ENCODE results near the gene TNPO3. TPM values are rescaled to one million over a fixed set of nuclear protein-coding genes. Genes with fewer than 3 reads are reported as not detected.

TNPO3 gene
- total RNA-seq, 1 donor from 2014 or later = 52.3 TPM

DNA sequence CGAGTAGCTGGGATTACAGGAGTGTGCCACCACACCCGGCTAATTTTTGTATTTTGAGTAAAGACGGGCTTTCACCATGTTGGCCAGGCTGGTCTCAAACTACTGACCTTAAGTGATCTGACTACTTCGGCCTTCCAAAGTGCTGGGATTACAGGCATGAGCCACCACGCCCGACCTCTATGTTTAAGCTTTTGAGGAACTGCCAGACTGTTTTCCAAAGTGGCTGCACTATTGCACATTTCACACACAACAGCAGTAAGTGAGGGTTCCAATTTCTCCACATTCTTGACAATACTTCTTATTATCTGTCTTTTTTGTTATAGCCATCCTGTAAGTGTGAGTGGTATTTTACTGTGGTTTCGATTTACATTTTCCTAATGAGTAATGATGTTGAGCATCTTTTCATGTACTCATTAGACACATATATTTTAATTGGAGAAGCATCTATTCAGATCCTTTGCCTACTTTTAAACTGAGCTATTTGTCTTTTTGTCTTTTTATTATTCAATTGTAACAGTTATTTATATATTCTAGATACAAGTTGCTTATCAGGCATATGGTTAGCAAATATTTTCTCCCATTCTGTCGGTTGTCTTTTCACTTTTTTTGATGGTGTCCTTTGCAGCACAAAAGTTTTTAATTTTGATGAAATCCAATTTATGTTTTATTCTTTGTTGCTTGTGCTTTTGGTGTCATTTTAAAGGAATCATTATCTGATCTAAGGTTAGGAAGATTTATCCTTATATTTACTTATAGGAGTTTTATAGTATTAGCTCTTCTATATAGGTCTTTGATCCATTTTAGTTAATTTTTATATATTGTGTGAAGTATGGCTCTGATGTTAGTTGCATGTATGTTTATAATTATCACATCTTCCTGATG lies 130.0 kb downstream of the TNPO3 start:
- no peaks in the 10 kb centered on the region for H3K9me3 Mint-ChIP-seq
- peaks cover 38% of the 10 kb centered on the region for H3K27me3 Mint-ChIP-seq
- no peaks in the 10 kb centered on the region for H3K36me3 Mint-ChIP-seq
- TF ChIP-seq CTCF (conservative IDR thresholded peaks at IDR 0.05) = no peak
- DNase-seq (ENCODE audit: extremely low spot score, unreplicated experiment) = no peak
- peaks cover 9% of the 10 kb centered on the region for H3K4me1 Mint-ChIP-seq (ENCODE audit: unreplicated experiment)
- no peak overlapping the region for H3K27ac Mint-ChIP-seq
- H3K4me3 Mint-ChIP-seq = no peak overlapping the region

- peaks cover 53% of the 10 kb centered on the region for H3K27me3 Mint-ChIP-seq
- no peak overlapping the region for H3K27ac Mint-ChIP-seq
- no peak overlapping the region for H3K4me3 Mint-ChIP-seq
- peaks cover 9% of the 10 kb centered on the region for H3K4me1 Mint-ChIP-seq (ENCODE audit: unreplicated experiment)
- H3K9me3 Mint-ChIP-seq = no peaks in the 10 kb centered on the region
- no peaks in the 10 kb centered on the region for H3K36me3 Mint-ChIP-seq
- TF ChIP-seq CTCF (conservative IDR thresholded peaks at IDR 0.05) = no peak
- no peak for DNase-seq (ENCODE audit: extremely low spot score, unreplicated experiment)
Measured at GRCh38 chr7:128923411-128923800, 131.5 kb downstream of the TNPO3 start.

DNA sequence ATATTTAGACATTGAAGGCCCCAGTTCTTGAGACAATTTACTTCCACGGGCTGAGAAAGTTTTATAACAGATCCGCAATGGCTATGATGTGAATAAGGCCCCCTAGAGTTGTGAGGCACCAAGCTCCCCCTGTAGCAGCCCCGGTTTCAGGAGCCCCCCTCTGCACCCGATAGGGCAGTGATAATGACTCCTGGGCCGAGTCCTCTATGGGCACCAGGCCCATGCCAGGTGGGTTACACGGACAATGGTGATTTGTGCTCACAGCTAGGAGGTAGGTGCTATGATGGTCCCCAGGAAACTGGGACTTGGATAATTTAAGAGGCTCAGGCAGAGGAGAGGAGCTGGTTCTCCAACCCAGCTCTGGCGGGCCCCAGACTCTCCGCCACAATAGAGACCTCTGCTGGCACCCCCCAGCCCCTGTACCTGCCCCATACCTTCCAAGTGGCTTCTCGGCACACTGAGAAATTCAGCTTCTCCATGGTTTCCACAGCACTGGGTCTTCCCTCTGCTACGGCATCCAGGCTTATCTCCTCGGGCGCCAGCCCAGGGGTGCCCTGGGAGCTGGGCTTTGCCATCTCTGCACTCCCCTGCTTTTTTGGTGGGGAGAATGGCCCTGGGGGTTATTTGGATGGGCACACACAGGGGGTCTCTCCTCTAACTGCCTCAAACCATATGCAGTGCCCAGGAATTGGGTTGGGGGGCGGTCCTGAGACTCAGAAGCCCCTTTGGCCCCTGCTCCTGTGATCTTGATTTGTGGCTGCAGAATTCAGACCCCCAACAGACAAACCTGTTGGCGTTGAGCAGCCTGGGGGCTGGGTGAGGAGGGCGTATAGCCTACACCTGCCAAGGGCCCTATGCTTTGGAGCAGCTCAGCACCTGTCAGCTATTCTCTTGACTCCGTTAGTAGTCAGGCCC lies 132.2 kb downstream of the TNPO3 start:
- Mint-ChIP-seq H3K4me1 (ENCODE audit: unreplicated experiment) (peaks cover 9% of the 10 kb centered on the region), H3K9me3 (no peaks in the 10 kb centered on the region), H3K27ac (no peak overlapping the region), H3K27me3 (peaks cover 60% of the 10 kb centered on the region), H3K36me3 (no peaks in the 10 kb centered on the region), H3K4me3 (no peak overlapping the region)
- DNase-seq (ENCODE audit: extremely low spot score, unreplicated experiment) = no peak
- no peak for TF ChIP-seq CTCF (conservative IDR thresholded peaks at IDR 0.05)

DNA sequence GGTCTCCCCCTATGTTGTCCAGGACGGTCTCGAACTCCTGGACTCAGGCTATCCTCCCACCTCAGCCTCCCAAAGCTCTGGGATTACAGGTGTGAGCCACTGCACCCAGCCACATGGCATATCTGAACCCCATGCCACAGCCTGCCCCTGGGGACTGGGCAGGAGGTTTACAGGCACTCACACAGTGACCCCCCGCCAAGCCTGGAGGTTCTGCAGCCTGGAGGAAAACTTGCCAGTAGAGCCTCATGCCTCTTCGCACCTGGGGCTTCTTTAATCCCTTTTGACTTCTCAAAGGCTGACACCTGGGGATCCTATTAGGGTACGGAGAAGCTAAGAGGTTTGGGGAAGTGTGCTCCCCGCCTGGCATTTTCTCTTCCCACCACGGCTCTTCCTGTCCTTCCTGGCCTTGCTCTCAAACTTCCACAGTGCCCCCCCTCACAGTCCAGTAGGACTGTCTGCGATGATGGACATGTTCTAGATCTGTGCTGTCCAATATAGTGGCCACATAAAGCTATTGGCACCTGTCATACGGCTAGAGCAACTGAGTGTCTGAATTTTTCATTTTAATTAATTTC lies 133.0 kb downstream of the TNPO3 start:
- no peaks in the 10 kb centered on the region for H3K9me3 Mint-ChIP-seq
- H3K27me3 Mint-ChIP-seq = peaks cover 67% of the 10 kb centered on the region
- peaks cover 9% of the 10 kb centered on the region for H3K4me1 Mint-ChIP-seq (ENCODE audit: unreplicated experiment)
- no peak overlapping the region for H3K27ac Mint-ChIP-seq
- H3K4me3 Mint-ChIP-seq = no peak overlapping the region
- no peak for DNase-seq (ENCODE audit: extremely low spot score, unreplicated experiment)
- TF ChIP-seq CTCF (conservative IDR thresholded peaks at IDR 0.05) = no peak
- no peaks in the 10 kb centered on the region for H3K36me3 Mint-ChIP-seq

- DNase-seq (ENCODE audit: extremely low spot score, unreplicated experiment) = no peak
- Mint-ChIP-seq H3K9me3 (no peaks in the 10 kb centered on the region), H3K4me3 (no peak overlapping the region), H3K27me3 (peaks cover 74% of the 10 kb centered on the region), H3K4me1 (ENCODE audit: unreplicated experiment) (peaks cover 9% of the 10 kb centered on the region), H3K27ac (no peak overlapping the region), H3K36me3 (no peaks in the 10 kb centered on the region)
- no peak for TF ChIP-seq CTCF (conservative IDR thresholded peaks at IDR 0.05)
Measured at GRCh38 chr7:128920913-128921582, 133.9 kb downstream of the TNPO3 start.
